Mucosa of rectum (tissue), 2 donors: ENCODE measurements around the gene LDHAL6A.

Experiments
- H3K27ac ChIP-seq, 2 donors: one replicate each; pipeline ENCODE4 v1.7.0; 2013; ENCODE audit warnings: inconsistent platforms in 2 of 2, low read depth in 2 of 2, low read length in 2 of 2
- H3K27me3 ChIP-seq, 2 donors: one replicate each; pipeline ENCODE4 v1.7.0; 2013; ENCODE audit warnings: low read length in 2 of 2; ENCODE audit not compliant: control insufficient read depth in 2 of 2, insufficient read depth in 2 of 2
- H3K36me3 ChIP-seq, 2 donors: one replicate each; pipeline ENCODE4 v1.7.0; 2013; ENCODE audit warnings: low read length in 2 of 2; ENCODE audit not compliant: control insufficient read depth in 2 of 2, insufficient read depth in 2 of 2
- H3K4me1 ChIP-seq, 2 donors: one replicate each; pipeline ENCODE4 v1.7.0; 2013; ENCODE audit warnings: low read length in 2 of 2, mild to moderate bottlenecking in 1 of 2; ENCODE audit not compliant: control insufficient read depth in 2 of 2, insufficient read depth in 2 of 2
- H3K4me3 ChIP-seq, 2 donors: one replicate each; pipeline ENCODE4 v1.7.0; 2013; ENCODE audit warnings: low read length in 2 of 2
- H3K9ac ChIP-seq, 2 donors: one replicate each; pipeline ENCODE4 v1.7.0; 2013; ENCODE audit warnings: low read length in 2 of 2, low read depth in 1 of 2, mild to moderate bottlenecking in 1 of 2
- H3K9me3 ChIP-seq, 2 donors: one replicate each; pipeline ENCODE4 v1.7.0; 2013; ENCODE audit warnings: low read length in 2 of 2; ENCODE audit not compliant: control insufficient read depth in 2 of 2
- donor health status: healthy.
- donor health status: Normal muscosa, but diverticular disease.

LDHAL6A gene

DNA sequence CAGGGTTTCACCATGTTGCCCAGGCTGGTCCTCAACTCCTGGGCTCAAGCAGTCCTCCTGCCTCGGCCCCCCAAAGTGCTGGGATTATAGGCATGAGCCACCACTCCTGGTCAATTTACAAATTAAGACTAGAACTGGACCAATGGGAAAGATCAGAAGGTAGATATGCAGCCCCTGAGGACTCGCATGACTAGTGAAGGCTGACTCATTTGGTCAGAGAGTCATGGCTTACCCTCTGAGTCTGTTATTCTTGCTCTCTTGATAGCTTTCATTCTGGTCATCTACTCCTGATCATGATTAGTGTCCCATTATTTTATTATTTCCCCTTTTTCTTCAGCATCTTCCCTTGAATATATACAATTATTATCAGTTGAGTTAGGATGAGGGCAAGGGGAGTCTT, 2.7 kb upstream of the LDHAL6A start:
- H3K9me3 ChIP-seq: no peaks in the 10 kb centered on the region
- H3K27ac ChIP-seq: no peak overlapping the region
- H3K36me3 ChIP-seq: no peaks in the 10 kb centered on the region
- no peak overlapping the region for H3K9ac ChIP-seq
- no peak overlapping the region for H3K4me3 ChIP-seq
- peaks cover 0 to 2% of the 10 kb centered on the region in 2 donors for H3K27me3 ChIP-seq
- no peaks in the 10 kb centered on the region for H3K4me1 ChIP-seq

DNA sequence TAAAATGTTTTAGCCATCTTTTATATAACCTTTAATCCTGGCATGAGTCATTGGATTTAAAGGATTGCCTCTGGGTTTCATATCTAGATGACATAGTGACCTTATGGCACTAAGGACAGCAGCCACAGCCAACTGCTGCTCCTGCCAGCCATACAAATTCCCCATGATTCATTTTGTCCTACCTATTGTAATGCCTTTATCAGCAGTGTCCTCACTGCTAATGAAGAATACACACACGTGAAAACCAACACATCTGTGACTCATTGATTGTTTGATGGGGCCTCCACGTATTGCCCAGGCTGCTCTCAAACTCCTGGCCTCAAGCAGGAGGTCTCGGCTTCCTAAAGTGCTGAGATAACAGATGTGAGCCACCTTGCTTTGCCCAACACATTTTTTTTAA, 1.8 kb downstream of the LDHAL6A start:
- no peak overlapping the region for H3K4me3 ChIP-seq
- H3K36me3 ChIP-seq: no peaks in the 10 kb centered on the region
- H3K27me3 ChIP-seq: no peaks in the 10 kb centered on the region
- no peaks in the 10 kb centered on the region for H3K4me1 ChIP-seq
- H3K27ac ChIP-seq: no peak overlapping the region
- H3K9ac ChIP-seq: no peak overlapping the region
- H3K9me3 ChIP-seq: no peaks in the 10 kb centered on the region

DNA sequence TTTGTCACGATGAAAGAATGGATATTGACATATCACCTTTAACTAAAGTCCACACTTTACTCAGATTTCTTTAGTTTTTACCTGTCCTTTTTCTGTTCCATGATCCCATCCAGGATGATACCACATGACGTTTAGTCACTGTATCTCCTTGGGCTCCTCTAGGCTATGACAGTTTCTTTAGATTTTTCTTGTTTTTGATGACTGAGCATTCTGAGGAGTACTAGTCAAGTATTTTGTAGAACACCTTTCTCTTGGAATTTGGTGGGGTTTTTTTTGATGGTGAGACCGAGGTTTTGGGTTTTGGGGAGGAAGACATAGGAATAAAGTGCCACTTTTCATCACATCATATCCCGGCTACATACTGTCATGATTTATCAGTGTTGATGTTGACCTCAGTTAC, 4.0 kb downstream of the LDHAL6A start:
- H3K36me3 ChIP-seq: no peaks in the 10 kb centered on the region
- H3K9me3 ChIP-seq: no peaks in the 10 kb centered on the region
- no peaks in the 10 kb centered on the region for H3K27me3 ChIP-seq
- no peak overlapping the region for H3K4me3 ChIP-seq
- no peak overlapping the region for H3K9ac ChIP-seq
- no peak overlapping the region for H3K27ac ChIP-seq
- H3K4me1 ChIP-seq: no peaks in the 10 kb centered on the region

DNA sequence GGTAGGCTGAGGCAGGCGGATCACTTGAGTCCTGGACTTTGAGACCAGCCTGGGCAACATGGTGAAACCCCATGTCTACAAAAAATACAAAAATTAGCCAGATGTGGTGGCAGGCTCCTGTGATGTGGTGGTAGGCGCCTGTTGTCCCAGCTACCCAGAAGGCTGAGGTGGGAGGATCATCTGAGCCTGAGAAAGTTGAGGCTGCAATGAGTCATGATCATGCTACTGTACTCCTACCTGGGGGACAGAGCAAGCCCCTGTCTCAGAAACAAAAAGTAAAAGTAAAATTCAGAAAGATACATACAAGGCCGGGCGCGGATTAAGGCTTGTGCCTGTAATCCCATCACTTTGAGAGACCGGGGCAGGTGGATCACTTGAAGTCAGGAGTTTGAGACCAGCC, 6.3 kb downstream of the LDHAL6A start:
- no peaks in the 10 kb centered on the region for H3K27me3 ChIP-seq
- H3K27ac ChIP-seq: no peak overlapping the region
- no peaks in the 10 kb centered on the region for H3K9me3 ChIP-seq
- no peaks in the 10 kb centered on the region for H3K36me3 ChIP-seq
- no peak overlapping the region for H3K4me3 ChIP-seq
- H3K4me1 ChIP-seq: no peaks in the 10 kb centered on the region
- H3K9ac ChIP-seq: no peak overlapping the region

DNA sequence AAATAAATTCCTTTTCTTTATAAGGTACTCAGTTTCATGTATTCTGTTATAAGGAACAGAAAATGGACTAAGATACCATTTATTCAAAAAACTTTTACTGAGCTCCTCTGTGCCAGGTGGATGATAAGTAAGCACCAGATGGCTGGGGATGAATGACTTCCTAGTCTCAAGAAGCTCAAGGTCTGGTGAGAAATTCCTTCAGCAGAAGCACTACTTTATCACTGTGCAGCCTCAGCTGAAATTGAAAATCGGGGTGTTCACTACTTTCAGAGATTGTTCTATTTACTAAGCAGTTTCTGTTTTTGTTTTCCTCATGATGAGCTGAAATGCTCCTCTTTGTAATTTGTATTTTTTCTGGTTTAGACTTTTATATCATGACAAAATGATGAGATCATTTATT, 7.8 kb downstream of the LDHAL6A start:
- Histone ChIP-seq H3K9me3 (no peaks in the 10 kb centered on the region), H3K9ac (no peak overlapping the region), H3K27me3 (no peaks in the 10 kb centered on the region), H3K4me3 (no peak overlapping the region), H3K36me3 (no peaks in the 10 kb centered on the region), H3K27ac (no peak overlapping the region), H3K4me1 (no peaks in the 10 kb centered on the region)

DNA sequence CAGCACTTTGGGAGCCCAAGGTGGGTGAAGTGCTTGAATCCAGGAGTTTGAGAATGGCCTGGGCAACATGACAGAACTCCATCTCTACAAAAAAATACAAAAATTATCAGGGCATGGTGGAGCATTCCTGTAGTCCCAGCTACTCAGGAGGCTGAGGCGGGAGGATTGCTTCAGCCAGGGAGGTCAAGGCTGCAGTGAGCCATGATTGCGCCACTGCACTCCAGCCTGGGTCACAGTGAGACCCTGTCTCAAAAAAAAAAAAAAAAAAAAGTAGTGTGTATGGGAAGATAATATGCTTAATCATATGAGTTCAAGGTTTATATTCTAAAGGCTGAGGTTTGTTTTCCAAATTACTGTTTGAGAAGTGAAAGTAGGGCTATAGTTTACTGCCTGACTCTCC, 10.7 kb downstream of the LDHAL6A start:
- no peaks in the 10 kb centered on the region for H3K36me3 ChIP-seq
- no peak overlapping the region for H3K9ac ChIP-seq
- H3K4me1 ChIP-seq: no peaks in the 10 kb centered on the region
- no peaks in the 10 kb centered on the region for H3K9me3 ChIP-seq
- no peaks in the 10 kb centered on the region for H3K27me3 ChIP-seq
- H3K27ac ChIP-seq: no peak overlapping the region
- H3K4me3 ChIP-seq: no peak overlapping the region

DNA sequence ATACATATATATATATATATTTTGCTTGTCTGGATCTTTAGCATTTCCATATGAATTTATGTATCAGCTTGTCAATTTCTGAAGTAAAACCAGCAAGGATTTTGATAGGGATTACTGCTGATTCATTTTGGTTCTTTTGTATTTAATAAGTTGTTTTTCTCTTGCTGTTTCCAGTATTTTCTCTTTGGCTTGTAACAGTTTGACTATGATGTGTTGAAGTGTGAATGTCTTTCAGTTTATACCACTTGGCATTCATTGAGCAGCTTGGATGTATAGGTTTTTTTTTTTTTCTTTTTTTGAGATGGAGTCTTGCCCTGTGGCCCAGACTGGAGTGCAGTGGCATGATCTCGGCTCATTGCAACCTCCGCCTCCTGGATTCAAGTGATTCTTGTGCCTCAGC, 12.4 kb downstream of the LDHAL6A start:
- Histone ChIP-seq H3K4me3 (no peak overlapping the region), H3K27me3 (no peaks in the 10 kb centered on the region), H3K9ac (no peak overlapping the region), H3K9me3 (no peaks in the 10 kb centered on the region), H3K27ac (no peak overlapping the region), H3K4me1 (no peaks in the 10 kb centered on the region), H3K36me3 (no peaks in the 10 kb centered on the region)

DNA sequence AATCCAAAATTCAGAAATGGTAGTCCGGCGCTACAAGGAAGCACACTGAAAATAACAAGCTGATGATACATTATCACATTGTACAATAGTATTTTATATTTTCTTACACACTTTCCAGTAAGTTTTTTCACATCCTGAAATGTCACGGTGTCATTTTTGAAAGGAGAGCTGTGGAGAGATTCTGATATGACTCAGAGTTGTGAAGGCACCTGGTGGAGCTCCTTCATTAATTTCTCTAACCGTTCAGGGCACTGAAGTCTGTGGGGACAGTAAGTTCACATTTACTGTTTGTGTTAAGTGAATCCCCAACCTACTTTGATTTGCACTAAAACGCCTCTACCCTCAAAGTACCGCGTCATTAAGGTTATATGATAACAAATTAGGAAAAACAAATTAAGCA, 13.3 kb downstream of the LDHAL6A start:
- Histone ChIP-seq H3K36me3 (no peaks in the 10 kb centered on the region), H3K9me3 (no peaks in the 10 kb centered on the region), H3K9ac (no peak overlapping the region), H3K27me3 (no peaks in the 10 kb centered on the region), H3K4me3 (no peak overlapping the region), H3K4me1 (no peaks in the 10 kb centered on the region), H3K27ac (no peak overlapping the region)

DNA sequence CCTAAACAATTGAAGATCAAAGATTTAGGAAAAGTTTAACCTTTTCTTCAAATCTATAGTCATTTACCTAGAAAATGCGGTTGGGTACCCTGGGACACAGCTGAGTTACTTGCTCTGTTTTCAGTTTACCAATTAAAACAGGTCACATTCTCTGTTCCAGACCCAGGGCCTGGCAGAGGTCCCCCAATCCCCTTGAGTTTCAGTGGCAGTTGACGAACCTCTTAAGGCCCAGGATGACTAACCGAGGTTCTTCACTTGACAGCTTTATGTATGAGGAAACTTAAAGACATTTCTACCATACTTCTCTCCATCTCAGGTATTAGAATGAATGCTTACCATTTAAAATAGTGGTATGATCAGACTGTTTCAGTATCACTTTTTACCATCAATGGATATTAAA, 16.3 kb downstream of the LDHAL6A start:
- Histone ChIP-seq H3K9me3 (no peaks in the 10 kb centered on the region), H3K27me3 (no peaks in the 10 kb centered on the region), H3K36me3 (peaks cover 2 to 17% of the 10 kb centered on the region in 2 donors), H3K9ac (no peak overlapping the region), H3K4me3 (no peak overlapping the region), H3K4me1 (no peaks in the 10 kb centered on the region), H3K27ac (no peak overlapping the region)

DNA sequence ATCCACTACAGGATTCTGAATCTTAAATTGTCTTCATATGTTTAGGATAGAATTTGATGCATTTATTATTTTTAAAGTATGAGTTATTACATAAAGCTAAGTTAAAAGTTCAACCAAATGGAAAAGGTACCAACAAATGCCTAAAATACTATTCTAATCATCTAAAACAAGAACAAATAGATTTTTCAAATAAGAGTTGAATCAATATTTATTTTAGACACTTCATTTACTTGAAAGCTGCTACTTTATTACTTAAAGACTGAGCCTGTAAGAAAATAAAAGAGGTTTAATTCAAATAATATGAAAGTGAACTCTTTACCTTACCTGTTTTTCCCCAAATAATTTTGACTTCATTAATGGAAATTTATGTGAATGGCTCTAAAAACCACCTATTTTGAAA, 16.9 kb downstream of the LDHAL6A start:
- H3K9me3 ChIP-seq: no peaks in the 10 kb centered on the region
- H3K9ac ChIP-seq: no peak overlapping the region
- no peaks in the 10 kb centered on the region for H3K27me3 ChIP-seq
- H3K4me3 ChIP-seq: no peak overlapping the region
- H3K36me3 ChIP-seq: peaks cover 4 to 21% of the 10 kb centered on the region in 2 donors
- H3K4me1 ChIP-seq: no peaks in the 10 kb centered on the region
- H3K27ac ChIP-seq: no peak overlapping the region

DNA sequence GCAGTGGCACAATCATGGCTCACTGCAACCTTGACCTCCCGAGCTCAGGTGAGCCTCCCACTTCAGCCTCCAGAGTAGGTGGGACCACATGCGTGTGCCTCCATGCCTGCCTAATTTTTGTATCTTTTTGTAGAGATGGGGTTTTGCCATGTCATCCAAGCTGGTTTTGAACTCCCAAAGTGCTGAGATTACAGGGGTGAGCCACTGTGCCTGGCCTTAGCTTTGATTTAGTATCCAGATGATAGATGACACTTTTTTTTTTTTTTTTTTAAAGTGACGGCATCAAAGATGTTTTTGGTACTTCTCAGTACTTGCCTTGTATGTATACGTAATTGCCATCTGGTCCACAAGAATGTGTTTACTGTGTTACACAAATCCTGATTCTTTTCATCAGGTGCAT, 23.4 kb downstream of the LDHAL6A start:
- Histone ChIP-seq H3K9me3 (no peaks in the 10 kb centered on the region), H3K27me3 (no peaks in the 10 kb centered on the region), H3K9ac (no peak overlapping the region), H3K36me3 (peaks cover 55 to 81% of the 10 kb centered on the region in 2 donors), H3K27ac (no peak overlapping the region), H3K4me3 (no peak overlapping the region), H3K4me1 (no peaks in the 10 kb centered on the region)
